Kidney (tissue), 14 donors: ENCODE results near the gene JAZF1. TPM values are rescaled to one million over a fixed set of nuclear protein-coding genes. Genes with fewer than 3 reads are reported as not detected.
A peak's percentile ranks its signal among the peaks of the same experiment; 100 is the strongest.

ENCODE experiments used
- DNase-seq, 5 donors: peaks; one replicate each; pipeline ENCODE4 v3.0.0-alpha.2; 2013 to 2020
- FAIRE-seq: peaks from 2 replicates; lab custom pipeline; 2012; peaks lifted over from hg19 to GRCh38; lab: Jason Lieb, UNC
- H3K27ac ChIP-seq, 2 donors: one replicate each; pipeline ENCODE4 v1.7.0; 2013; ENCODE audit warnings: low read depth in 2 of 2, low read length in 2 of 2, inconsistent platforms in 1 of 2
- H3K27me3 ChIP-seq: one replicate; pipeline ENCODE4 v1.7.1; 2013; ENCODE audit warnings: low read length, inconsistent platforms; ENCODE audit not compliant: control insufficient read depth, insufficient read depth
- H3K36me3 ChIP-seq, 3 donors: one replicate each; pipeline versions ENCODE4 v1.7.0 to v1.7.1; 2013; ENCODE audit warnings: low read length in 3 of 3, control low read depth in 1 of 3, inconsistent platforms in 1 of 3; ENCODE audit not compliant: insufficient read depth in 3 of 3, control insufficient read depth in 2 of 3
- H3K4me1 ChIP-seq, 3 donors: one replicate each; pipeline versions ENCODE4 v1.7.0 to v1.7.1; 2013; ENCODE audit warnings: low read length in 3 of 3, inconsistent platforms in 1 of 3, low read depth in 1 of 3; ENCODE audit not compliant: control insufficient read depth in 2 of 3, insufficient read depth in 2 of 3
- H3K4me3 ChIP-seq, 3 donors: one replicate each; pipeline versions ENCODE4 v1.7.0 to v1.8.1; 2013; ENCODE audit warnings: low read length in 3 of 3, control low read depth in 1 of 3, inconsistent platforms in 1 of 3
- H3K9ac ChIP-seq, 3 donors: one replicate each; pipeline versions ENCODE4 v1.7.0 to v1.7.1; 2013; ENCODE audit warnings: low read length in 3 of 3, control low read depth in 1 of 3, inconsistent platforms in 1 of 3
- H3K9me3 ChIP-seq, 3 donors: one replicate each; pipeline versions ENCODE4 v1.7.0 to v1.7.1; 2013; ENCODE audit warnings: low read length in 3 of 3, control low read depth in 1 of 3, inconsistent platforms in 1 of 3; ENCODE audit not compliant: control insufficient read depth in 2 of 3, insufficient read depth in 1 of 3
- intact Hi-C: fragments of 100-400 bp; cut with DNase I; formaldehyde crosslinking; loops from one replicate; pipeline ENCODE4 v1.11.1; 2022
- polyA plus RNA-seq: library from polyadenylated mRNA; stranded (reverse); fragments of 350-450 nt; fragmentation: Illumina TruSeq; extraction: RNeasy Lipid Tissue Mini Kit (QIAGEN cat#74804); gene quantifications from one replicate; pipeline ENCODE4 v1.2.3, GENCODE V29; 2014; ENCODE audit warnings: low read depth, low replicate concordance; ENCODE audit not compliant: insufficient read depth
- total RNA-seq: library from RNA; stranded (reverse); fragmentation: NEBNext Ultra II Directional; extraction: Animal tissue kit (Norgen Biotek cat#: 25700); gene quantifications from one replicate; pipeline ENCODE4 v1.2.1, GENCODE V29; 2021
- TF ChIP-seq, protein P1 (sequence below): IDR thresholded peaks from 3 replicates; pipeline ENCODE4 v1.5.1; 2012; ENCODE audit warnings: mild to moderate bottlenecking, moderate library complexity, borderline replicate concordance; ENCODE audit not compliant: insufficient read depth; ENCODE audit errors: extremely low read depth
- donor health status: control.
- donor health status: control.
- donor health status: control.
- donor health status: control.
- donor health status: control.
- donor health status: DM: yes; HTN: yes; CAD: no.
- donor health status: Normal renal cell carcinoma (clear cell type).

Gene JAZF1
- total and polyA plus RNA-seq, 2 donors from 2014 or later, result 5.7 to 13.1 TPM

DNA sequence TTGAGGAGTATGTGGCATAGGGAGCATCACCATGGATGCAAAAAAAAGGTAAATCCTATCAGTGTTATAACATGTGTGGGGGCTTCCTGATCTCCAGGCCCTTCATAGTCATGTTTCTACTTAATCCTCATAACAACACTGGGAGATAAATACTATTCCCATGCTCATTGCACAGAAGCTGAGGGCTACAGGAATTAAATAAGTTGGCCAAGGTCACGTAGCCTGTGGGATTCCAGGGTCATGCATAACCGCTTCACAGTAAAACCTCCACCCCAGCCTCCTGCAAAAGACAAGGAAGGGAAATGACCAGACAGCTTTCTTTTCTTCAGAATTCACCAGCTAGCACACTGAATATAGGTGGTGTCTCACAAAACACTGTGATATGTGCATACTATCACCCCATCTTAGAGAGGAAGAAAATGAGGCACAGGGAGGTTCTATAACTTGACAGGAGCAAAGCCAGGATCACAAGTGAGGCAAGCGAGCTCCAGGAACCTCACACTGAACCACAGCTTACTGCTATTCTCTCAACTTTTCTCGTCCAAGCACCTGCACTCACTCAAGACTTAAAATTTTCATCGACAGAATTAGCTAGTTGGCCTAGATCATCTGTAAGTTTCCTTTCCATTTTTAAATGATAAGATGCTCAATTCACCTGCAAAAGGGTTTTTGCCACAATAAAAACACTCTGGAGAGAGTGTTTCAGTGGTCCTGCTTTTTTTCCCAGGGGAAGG lies 13.4 kb downstream of the JAZF1 start:
- no peaks in the 10 kb centered on the region for H3K4me1 ChIP-seq
- no peak overlapping the region for H3K4me3 ChIP-seq
- no peaks in the 10 kb centered on the region for H3K36me3 ChIP-seq
- DNase-seq (peak in 1 of 5 donors; percentile 13), FAIRE-seq (no peak)
- no peaks in the 10 kb centered on the region for H3K9me3 ChIP-seq
- intact Hi-C loops, result no loop called here
- TF ChIP-seq, protein P1, sequence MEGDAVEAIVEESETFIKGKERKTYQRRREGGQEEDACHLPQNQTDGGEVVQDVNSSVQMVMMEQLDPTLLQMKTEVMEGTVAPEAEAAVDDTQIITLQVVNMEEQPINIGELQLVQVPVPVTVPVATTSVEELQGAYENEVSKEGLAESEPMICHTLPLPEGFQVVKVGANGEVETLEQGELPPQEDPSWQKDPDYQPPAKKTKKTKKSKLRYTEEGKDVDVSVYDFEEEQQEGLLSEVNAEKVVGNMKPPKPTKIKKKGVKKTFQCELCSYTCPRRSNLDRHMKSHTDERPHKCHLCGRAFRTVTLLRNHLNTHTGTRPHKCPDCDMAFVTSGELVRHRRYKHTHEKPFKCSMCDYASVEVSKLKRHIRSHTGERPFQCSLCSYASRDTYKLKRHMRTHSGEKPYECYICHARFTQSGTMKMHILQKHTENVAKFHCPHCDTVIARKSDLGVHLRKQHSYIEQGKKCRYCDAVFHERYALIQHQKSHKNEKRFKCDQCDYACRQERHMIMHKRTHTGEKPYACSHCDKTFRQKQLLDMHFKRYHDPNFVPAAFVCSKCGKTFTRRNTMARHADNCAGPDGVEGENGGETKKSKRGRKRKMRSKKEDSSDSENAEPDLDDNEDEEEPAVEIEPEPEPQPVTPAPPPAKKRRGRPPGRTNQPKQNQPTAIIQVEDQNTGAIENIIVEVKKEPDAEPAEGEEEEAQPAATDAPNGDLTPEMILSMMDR, result no peak
- H3K9ac ChIP-seq, result no peak overlapping the region
- no peaks in the 10 kb centered on the region for H3K27me3 ChIP-seq
- no peak overlapping the region for H3K27ac ChIP-seq

DNA sequence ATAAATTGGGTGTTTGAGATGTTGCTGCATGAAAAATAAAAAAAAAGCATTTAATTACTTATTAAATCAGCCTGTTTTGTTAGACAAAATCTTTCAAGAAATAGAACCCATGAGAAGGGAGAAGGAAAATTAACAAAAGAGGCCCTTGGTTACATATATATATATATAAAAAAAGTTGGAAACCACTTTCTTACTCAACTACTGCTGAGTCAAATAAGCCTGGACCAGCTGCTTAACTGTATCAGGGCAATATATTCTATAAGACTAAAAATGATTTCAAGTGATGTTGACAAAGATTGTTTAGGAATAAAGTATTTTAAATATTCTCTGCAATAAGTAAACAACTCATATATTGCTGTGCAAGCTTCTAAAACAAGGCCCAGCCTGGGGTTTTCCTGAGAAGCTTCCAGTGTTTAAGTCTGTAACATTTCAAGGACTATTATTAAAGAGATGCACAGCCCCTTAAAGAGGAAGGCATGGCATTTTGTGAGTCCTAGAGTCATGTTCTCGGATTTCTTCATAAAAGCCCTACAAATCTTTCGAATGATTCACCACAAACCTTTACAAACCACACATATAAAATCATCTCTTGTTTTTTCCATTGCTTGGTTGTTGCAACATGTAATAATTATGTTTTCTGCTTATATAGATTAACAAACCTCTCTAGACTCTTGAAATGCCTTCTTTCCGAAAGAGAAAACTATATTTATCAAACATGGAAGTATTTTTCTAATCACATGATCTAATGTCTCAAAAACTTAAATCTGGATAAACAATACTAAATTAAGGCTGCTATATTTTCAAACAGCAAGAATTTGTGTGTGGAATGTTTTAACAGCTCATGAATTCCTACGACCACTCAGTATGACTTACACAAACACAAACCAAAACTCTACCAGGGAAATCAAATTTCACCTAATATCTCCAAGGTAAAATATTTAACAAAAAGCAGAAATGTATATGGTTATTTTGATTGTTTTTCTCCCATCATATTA lies 14.3 kb downstream of the JAZF1 start:
- intact Hi-C loops, result no loop called here
- H3K9me3 ChIP-seq, result no peaks in the 10 kb centered on the region
- H3K27me3 ChIP-seq, result no peaks in the 10 kb centered on the region
- no peak overlapping the region for H3K27ac ChIP-seq
- FAIRE-seq (no peak), DNase-seq (no peak)
- no peaks in the 10 kb centered on the region for H3K36me3 ChIP-seq
- no peak overlapping the region for H3K4me3 ChIP-seq
- H3K9ac ChIP-seq, result no peak overlapping the region
- TF ChIP-seq, protein P1, result no peak
- no peaks in the 10 kb centered on the region for H3K4me1 ChIP-seq

DNA sequence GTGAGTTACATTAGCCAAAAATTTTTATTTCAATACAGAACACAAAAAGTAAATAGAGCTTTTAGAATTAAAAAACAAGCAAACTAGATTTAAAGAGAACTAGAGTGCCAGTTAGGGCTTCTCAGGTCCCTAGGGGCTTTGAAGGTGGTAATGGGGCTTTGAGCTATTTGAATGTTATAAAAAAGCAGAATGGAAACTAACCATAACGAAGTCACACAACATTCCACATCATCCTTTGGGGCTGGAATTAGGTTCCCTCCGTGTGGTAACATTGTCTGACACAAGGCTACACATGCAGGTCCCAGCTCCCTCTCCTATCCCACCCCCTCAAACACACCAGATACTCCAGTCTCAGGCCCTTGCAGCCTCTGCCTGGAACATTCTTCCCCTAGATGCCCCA lies 15.3 kb downstream of the JAZF1 start:
- TF ChIP-seq, protein P1, result no peak
- H3K9ac ChIP-seq, result no peak overlapping the region
- H3K27me3 ChIP-seq, result no peaks in the 10 kb centered on the region
- H3K27ac ChIP-seq, result no peak overlapping the region
- intact Hi-C loops, result no loop called here
- H3K4me1 ChIP-seq, result no peaks in the 10 kb centered on the region
- FAIRE-seq (no peak), DNase-seq (no peak)
- H3K36me3 ChIP-seq, result no peaks in the 10 kb centered on the region
- no peak overlapping the region for H3K4me3 ChIP-seq
- no peaks in the 10 kb centered on the region for H3K9me3 ChIP-seq
